GM12874 (cell line): ENCODE data around the gene ZNF48.

Source experiments
- CTCF ChIP-seq: IDR thresholded peaks from 2 replicates; pipeline ENCODE4 v1.5.1; 2011; ENCODE audit warnings: low read depth, mild to moderate bottlenecking, control low read depth, low read length, moderate library complexity; ENCODE audit not compliant: insufficient read depth

ZNF48 gene

GRCh38 chr16:30351586-30352419 lies 43.4 kb upstream of the ZNF48 start:
- TF ChIP-seq CTCF: no peak

GRCh38 chr16:30352488-30353401 lies 42.5 kb upstream of the ZNF48 start:
- no peak for TF ChIP-seq CTCF

DNA sequence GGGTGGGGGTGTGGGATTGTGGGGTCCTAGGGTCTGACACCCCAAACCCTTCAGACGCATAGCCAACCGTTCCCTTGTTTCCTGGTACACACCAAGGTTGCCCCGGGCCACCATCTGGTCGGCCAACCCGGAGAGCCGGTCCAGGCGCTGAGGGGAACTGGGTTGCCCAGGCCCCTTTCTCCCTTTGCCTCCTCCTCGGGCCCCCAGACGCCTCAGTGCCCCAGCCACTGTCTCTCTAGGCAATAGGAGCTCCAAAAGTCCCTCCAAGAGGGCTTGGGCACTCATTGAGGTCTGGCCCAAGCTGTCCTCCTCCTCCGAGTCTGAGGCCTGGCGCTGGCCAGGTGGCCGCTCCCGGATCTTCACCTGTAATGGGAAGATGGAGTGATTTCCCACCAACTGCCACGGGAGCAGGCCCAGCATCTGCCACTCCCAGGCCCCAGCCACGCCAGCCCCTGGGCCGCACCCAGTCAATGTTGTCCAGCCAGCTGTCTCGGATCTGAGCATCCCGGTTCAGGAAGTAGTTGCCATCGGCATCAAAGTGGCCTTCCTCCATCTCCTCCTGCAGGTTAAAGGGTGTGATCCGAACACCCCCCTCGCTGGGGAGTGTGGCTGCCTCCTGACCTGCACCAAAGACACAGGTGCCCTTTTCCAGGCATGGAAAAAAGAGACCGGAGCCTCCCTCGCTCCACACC lies 41.6 kb upstream of the ZNF48 start:
- no peak for TF ChIP-seq CTCF

DNA sequence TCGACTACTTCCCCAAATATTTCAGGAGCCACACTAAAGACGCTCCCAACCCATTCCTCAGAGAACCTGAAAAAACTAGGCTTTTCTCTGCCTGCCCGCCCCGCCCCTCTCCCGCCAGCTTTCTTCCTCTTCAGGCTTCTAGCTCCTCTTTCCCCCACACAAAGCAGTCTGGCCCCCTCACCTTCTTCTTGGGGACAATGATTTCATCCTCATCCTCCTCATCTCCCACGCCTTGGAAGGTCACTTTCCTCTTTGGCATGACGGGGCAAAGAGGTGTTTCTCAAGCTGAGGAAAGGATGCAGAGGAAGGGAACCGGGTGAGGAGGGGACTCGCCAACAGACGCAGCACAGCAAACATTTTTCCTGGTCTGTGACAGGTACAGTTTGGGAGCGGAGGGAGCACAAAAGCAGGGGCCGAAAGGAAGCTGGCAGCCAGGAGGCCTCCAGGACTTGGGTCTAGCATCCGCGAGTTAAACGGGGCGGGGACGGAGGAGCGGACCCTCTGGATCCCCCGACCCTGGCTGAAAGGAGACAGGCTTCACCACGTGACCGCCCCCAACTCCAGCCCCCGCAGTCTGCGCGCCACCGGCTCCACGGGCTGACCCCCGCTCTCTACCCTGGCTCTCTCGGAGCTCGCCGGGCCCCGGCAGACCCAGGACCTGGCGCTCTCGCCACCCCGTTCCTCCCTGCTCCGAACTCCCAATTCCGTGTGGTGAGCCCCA lies 40.6 kb upstream of the ZNF48 start:
- no peak for TF ChIP-seq CTCF

DNA sequence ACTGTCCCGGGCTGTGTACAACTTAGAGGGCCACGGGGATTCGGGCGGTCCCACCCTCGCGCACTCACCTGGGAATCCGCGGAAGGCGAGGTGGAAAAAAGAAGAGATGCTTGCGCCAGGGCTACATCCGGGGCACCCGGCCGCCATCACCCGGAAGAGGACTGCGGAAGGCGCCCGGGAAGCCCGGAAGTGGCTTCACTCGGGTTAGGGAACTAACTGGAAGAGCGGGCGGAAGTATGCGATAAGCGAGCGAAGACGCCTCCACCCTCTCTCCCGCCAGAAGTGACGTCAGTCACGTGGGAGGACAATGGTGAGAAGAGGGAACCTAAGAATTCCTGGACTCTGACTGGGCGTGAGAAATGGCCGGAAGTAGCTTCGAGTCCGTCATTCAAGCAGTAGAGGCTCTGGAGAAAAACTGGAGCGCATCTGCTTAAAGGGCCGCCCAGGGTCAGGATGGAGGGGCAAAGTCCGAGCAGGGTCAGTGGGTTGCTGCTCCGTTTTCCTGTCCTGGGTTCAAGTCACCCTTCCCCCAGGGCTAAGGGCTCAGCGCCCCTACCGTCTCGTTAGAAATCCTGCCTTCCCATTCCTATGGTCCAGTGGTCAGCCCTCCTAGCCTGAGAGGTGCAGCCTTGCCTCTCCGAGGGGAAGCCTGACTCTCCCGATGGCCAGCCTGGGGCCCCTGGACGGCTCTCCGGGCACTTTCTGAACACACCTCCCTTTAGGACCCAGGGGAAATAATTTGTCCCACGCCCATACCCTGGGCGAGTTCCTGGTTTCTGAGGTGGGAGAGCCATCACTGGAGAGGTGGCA lies 39.9 kb upstream of the ZNF48 start, which contains the start of gene CD2BP2:
Gene CD2BP2 (minus strand): TSS at position 165 of the 810 bp plus-strand sequence. CDS start 627 bp downstream, outside the sequence.
- no peak for TF ChIP-seq CTCF

GRCh38 chr16:30355954-30356308 lies 39.3 kb upstream of the ZNF48 start:
- no peak for TF ChIP-seq CTCF
